DMS53 treated with DMSO at 0.1 percent for 48 hours (cell line): ENCODE data around the gene HMGCL.
"Not testable (repeated sequence)": the region's sequence is repeated elsewhere in the genome, so short reads cannot be mapped to it uniquely, and the experiment has no call there.

Experiments
- DNase-seq: peaks from one replicate; lab custom pipeline; 2025; ENCODE audit not compliant: unreplicated experiment; lab: John Stamatoyannopoulos, UW

The HMGCL gene

DNA sequence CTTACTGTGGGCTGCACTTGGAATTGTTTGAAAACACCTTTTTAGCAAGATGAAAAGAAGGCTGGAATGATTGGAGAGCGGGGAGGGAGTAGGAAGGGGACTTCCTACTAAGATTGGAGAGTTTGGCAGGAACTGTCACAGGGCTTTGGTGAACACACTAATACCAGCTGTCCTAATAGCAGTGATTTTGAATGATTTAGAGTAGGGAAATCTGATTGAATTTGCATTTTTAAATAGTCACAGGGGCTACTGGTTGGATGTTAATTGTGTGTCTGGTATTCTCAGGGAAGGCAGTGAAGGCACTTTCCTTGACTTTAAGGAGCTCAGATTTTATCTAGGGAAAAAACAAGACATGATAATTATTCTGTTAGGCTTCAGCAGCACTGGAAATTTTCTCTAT, 2.5 kb upstream of the HMGCL start:
- no peak for DNase-seq

- DNase-seq = not testable (repeated sequence)
Observed at GRCh38 chr1:23826590-23826989, 1.4 kb upstream of the HMGCL start.

DNA sequence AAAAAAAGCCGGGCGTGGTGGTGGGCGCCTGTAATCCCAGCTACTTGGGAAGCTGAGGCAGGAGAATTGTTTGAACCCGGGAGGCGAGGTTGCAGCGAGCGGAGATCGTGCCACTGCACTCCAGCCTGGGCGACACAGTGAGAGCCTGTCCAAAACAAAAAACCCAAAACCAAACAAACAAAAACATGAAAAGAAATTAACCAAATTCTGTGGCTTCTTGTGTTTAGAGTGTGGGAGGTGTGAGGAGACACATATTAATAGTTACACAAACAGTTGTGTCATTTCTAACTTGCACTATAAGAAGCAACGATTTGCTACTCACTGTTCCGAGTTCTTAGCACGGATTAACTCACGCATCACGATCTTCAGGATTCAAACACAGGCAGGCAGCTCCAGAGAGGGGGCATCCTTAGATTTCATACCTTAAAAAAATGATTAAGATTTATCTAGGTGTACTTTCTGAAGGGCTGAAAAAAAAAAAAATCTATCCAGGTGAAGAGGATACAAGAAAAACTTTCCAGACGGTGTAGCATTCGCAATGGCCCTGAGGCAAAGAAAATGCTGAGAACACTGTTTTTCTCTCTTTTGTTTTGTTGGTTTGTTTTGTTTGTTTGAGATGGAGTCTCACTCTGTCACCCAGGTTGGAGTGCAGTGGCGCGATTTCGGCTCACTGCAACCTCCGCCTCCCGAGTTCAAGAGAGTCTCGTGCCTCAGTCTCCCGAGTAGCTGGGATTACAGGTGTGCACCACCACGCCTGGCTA, 713 bp upstream of the HMGCL start:
- DNase-seq = no peak

DNA sequence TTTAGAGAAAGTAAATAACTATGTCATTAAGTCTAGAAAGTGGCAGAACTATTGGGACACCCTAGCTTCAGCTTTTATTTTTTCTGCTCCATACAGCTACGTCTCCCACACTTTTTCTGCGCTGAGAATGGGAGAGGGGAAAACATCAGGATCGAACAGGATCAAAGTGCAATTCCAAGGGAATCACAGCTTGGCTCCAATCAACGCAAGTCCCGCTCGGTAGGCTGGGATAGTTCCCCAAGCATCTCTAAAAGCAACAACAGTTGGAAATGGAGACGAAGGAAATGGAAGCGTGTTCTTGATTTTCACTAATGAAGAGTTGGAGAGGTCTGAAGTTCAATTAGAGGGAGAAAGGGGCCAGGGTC, 536 bp downstream of the HMGCL start:
- no peak for DNase-seq

GRCh38 chr1:23823767-23824166, 1.5 kb downstream of the HMGCL start:
- no peak for DNase-seq

DNA sequence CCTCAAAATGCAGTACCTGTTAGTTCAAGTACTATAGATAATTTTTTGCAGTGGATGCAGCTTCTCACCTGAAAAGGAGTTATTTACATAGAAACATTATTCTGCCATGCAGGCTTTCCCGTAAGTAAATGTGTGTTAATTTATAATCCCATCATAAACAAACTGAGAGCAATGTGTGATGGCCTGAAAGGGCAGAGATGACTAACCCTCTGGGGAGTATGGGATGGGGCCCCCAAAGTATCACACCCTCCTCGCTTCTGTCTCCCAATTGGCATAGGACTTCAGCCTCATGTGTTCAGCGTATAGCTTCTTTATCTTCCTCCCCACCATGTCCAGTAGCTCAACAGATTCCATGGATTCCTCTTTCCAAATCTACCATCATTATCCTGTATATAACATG, 7.6 kb downstream of the HMGCL start:
- no peak for DNase-seq

- DNase-seq = no peak
Observed at GRCh38 chr1:23816906-23817305, 8.3 kb downstream of the HMGCL start.

DNA sequence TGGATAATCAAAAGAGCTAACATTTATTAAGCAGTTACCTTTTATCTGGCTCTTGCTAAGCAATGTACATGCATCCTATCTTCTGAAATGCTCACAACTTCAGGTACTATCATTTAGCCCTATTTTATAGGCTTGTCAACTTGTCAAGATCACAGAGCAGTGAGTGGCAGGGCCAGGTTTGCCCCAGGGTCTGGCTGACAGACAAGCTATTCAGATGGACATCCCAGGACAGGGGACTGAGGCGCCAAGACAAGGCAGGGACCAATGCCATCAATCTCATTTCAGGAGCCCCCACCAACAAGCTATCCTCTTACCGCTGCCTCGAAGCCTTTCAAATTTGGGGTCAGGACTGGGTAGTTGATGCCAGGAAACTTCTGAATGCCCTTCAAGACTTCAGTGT, 8.9 kb downstream of the HMGCL start:
- no peak for DNase-seq

DNA sequence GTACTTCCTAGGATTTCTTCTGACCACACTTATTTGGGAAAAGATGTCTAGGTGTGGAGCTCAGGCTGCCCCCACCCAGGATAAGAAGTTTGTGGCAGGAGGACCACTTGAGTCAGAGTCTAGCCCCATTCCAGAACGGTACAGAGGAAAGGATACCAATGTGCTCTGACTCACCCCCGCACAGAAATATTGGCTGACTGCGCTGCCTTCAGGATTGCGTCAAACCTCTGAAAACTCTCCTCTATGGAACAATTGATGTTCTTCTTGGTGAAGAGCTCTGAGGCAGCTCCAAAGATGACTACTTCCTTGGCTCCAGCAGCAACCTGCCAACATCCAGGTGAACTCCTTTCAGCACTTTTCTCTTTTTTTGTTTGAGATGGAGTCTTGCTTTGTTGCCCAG, 11.2 kb downstream of the HMGCL start:
- no peak for DNase-seq

GRCh38 chr1:23810818-23811540, 14.2 kb downstream of the HMGCL start:
- no peak for DNase-seq

GRCh38 chr1:23809751-23810171, 15.5 kb downstream of the HMGCL start:
- peak; percentile 83 for DNase-seq

- no peak for DNase-seq
Observed at GRCh38 chr1:23807453-23807852, 17.8 kb downstream of the HMGCL start.

- no peak for DNase-seq
Observed at GRCh38 chr1:23806280-23806679, 18.9 kb downstream of the HMGCL start.

GRCh38 chr1:23805025-23805424, 20.2 kb downstream of the HMGCL start:
- no peak for DNase-seq

DNA sequence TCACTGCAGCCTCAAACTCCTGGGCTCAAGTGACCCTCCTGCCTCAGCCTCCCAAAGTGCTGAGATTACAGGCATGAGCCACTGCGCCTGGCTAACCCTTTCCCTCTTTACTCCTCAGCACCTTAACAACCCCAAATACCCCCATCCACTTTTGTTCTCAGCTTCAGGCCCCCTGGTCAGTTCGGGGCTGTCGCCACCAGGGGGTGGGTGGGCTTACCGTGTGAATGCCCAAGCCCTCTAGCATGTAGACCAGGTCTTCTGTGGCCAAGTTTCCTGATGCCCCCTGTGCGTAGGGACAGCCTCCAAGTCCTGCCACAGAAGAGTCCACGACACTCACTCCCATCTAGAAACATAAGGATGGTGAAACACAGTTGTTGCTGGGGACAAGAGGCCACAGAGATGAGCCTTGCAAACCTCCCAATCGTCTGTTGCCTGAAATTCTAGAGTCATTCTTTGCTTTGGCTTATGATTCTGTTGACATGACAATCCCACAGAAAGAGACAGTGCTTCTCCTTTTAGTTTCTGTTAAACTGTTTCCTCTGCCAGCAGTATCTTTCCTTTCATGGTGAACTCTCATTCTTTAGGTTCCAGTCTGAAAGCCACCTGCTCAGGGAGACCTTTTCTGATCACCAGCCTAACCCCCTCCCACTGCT, 20.9 kb downstream of the HMGCL start:
- no peak for DNase-seq

DNA sequence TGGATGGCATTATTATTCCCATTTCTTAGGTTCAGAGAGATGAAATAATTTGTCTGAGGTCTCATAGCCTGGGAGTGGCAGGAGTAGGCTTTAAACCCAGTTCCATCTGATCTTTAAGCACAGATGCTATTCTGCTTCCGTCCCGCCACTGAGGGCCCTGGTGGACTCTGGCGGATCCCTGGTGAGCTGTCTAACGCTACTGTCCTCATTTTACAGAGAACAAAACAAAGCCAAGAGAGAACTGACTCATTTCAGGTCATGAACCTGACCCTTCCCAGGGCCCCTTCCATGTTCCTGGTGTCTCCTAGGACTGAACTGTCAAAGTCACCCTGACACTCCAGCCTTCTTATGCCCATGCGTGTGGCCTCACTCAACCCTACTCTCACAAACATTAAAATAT, 21.6 kb downstream of the HMGCL start:
- DNase-seq = no peak

GRCh38 chr1:23802809-23803342, 22.4 kb downstream of the HMGCL start:
- DNase-seq = not testable (repeated sequence)

- no peak for DNase-seq
Observed at GRCh38 chr1:23801876-23802275, 23.4 kb downstream of the HMGCL start.

- DNase-seq = no peak
Observed at GRCh38 chr1:23801338-23801748, 23.9 kb downstream of the HMGCL start.

- DNase-seq = peak; percentile 86
Observed at GRCh38 chr1:23800400-23801337, 24.6 kb downstream of the HMGCL start, which contains the start of gene GALE. Gene GALE (minus strand): TSS chr1:23800754. CDS start chr1:23799007, 1,747 bp downstream.
